Measurements from ENCODE around the gene SPIB. TPM values are rescaled to one million over a fixed set of nuclear protein-coding genes. Genes with fewer than 3 reads are reported as not detected.
"Not testable (repeated sequence)": the region's sequence is repeated elsewhere in the genome, so short reads cannot be mapped to it uniquely, and the experiment has no call there.

Gene SPIB
- total RNA-seq, 1 experiment from 2014 or later = not detected

- Histone ChIP-seq H3K4me3 (no peak overlapping the region), H3K36me3 (no peaks in the 10 kb centered on the region), H3K27me3 (no peaks in the 10 kb centered on the region), H3K9me3 (no peaks in the 10 kb centered on the region)
- DNase-seq = no peak
These were observed 47.9 kb downstream of the SPIB start for GRCh38 chr19:50466706-50467039.

- Histone ChIP-seq H3K4me3 (no peak overlapping the region), H3K27me3 (no peaks in the 10 kb centered on the region), H3K9me3 (no peaks in the 10 kb centered on the region), H3K36me3 (no peaks in the 10 kb centered on the region)
- DNase-seq = no peak
These were observed 48.8 kb downstream of the SPIB start for GRCh38 chr19:50467566-50467965.

- Histone ChIP-seq H3K9me3 (no peaks in the 10 kb centered on the region), H3K27me3 (peaks cover 4% of the 10 kb centered on the region; the same call in 1 of the 2 replicates), H3K4me3 (no peak overlapping the region), H3K36me3 (no peaks in the 10 kb centered on the region)
- DNase-seq = no peak
These were observed 50.1 kb downstream of the SPIB start for GRCh38 chr19:50468818-50469217.

- not testable (repeated sequence) for DNase-seq, H3K9me3 ChIP-seq, H3K27me3 ChIP-seq, H3K4me3 ChIP-seq, H3K36me3 ChIP-seq
These were observed 54.6 kb downstream of the SPIB start for GRCh38 chr19:50473336-50473735.

- no peak for DNase-seq
- Histone ChIP-seq H3K4me3 (no peak overlapping the region), H3K27me3 (peaks cover 4% of the 10 kb centered on the region; the same call in 1 of the 2 replicates), H3K36me3 (peaks cover 6% of the 10 kb centered on the region; the same call in 1 of the 2 replicates), H3K9me3 (no peaks in the 10 kb centered on the region)
These were observed 56.4 kb downstream of the SPIB start for GRCh38 chr19:50475101-50475568.

GRCh38 chr19:50475736-50476223 is 57.0 kb downstream of the SPIB start:
- no peak for DNase-seq

GRCh38 chr19:50476224-50476906 is 57.6 kb downstream of the SPIB start, which contains the start of the genes EMC10 and GARIN5A:
TSS of gene EMC10 (plus strand) at chr19:50476507. CDS start at chr19:50476545, 38 bp downstream.
TSS of gene GARIN5A (minus strand) at chr19:50476848. CDS start at chr19:50476388, 460 bp downstream.
- peak; percentile 86 for DNase-seq
- peak within 1 kb of the TSS; percentile 78 for H3K4me3 ChIP-seq
- no peaks in the 10 kb centered on the region for H3K9me3 ChIP-seq
- peaks cover 6% of the 10 kb centered on the region; the same call in 1 of the 2 replicates for H3K36me3 ChIP-seq
- H3K27me3 ChIP-seq = peaks cover 4% of the 10 kb centered on the region; the same call in 1 of the 2 replicates

More at GRCh38 chr19:50475736-50476223, 57.0 kb downstream of the SPIB start:
- H3K36me3 ChIP-seq = peaks cover 6% of the 10 kb centered on the region; the same call in 1 of the 2 replicates
- H3K4me3 ChIP-seq = peak overlapping the region; percentile 78
- H3K27me3 ChIP-seq = peaks cover 4% of the 10 kb centered on the region; the same call in 1 of the 2 replicates
- no peaks in the 10 kb centered on the region for H3K9me3 ChIP-seq

GRCh38 chr19:50476907-50477238 is 58.1 kb downstream of the SPIB start:
- H3K9me3 ChIP-seq = no peaks in the 10 kb centered on the region
- no peak for DNase-seq
- H3K4me3 ChIP-seq = peak overlapping the region; percentile 78
- H3K27me3 ChIP-seq = peaks cover 4% of the 10 kb centered on the region; the same call in 1 of the 2 replicates
- peaks cover 6% of the 10 kb centered on the region; the same call in 1 of the 2 replicates for H3K36me3 ChIP-seq

GRCh38 chr19:50477751-50478515 is 59.2 kb downstream of the SPIB start:
- no peaks in the 10 kb centered on the region for H3K9me3 ChIP-seq
- peaks cover 6% of the 10 kb centered on the region; the same call in 1 of the 2 replicates for H3K36me3 ChIP-seq
- peaks cover 4% of the 10 kb centered on the region; the same call in 1 of the 2 replicates for H3K27me3 ChIP-seq
- H3K4me3 ChIP-seq = peak overlapping the region; percentile 78
- no peak for DNase-seq

- Histone ChIP-seq H3K4me3 (no peak overlapping the region), H3K9me3 (no peaks in the 10 kb centered on the region), H3K27me3 (no peaks in the 10 kb centered on the region; the same call in 1 of the 2 replicates), H3K36me3 (peaks cover 6% of the 10 kb centered on the region; the same call in 1 of the 2 replicates)
- peak; percentile 30 for DNase-seq
These were observed 60.4 kb downstream of the SPIB start for GRCh38 chr19:50478901-50479715.

- Histone ChIP-seq H3K4me3 (no peak overlapping the region), H3K9me3 (no peaks in the 10 kb centered on the region)
- no peak for DNase-seq
These were observed 61.1 kb downstream of the SPIB start for GRCh38 chr19:50479761-50480251.

GRCh38 chr19:50480281-50481111 is 61.8 kb downstream of the SPIB start:
- no peak for DNase-seq
- Histone ChIP-seq H3K9me3 (no peaks in the 10 kb centered on the region), H3K4me3 (no peak overlapping the region), H3K36me3 (peaks cover 6% of the 10 kb centered on the region; the same call in 1 of the 2 replicates), H3K27me3 (no peaks in the 10 kb centered on the region; the same call in 1 of the 2 replicates)

More at GRCh38 chr19:50479761-50480251, 61.1 kb downstream of the SPIB start:
- no peaks in the 10 kb centered on the region; the same call in 1 of the 2 replicates for H3K27me3 ChIP-seq
- H3K36me3 ChIP-seq = peaks cover 6% of the 10 kb centered on the region; the same call in 1 of the 2 replicates
